SHP77 (cell line): Measurements from ENCODE around the gene ZNF469.

Source experiments
- DNase-seq, 2 experiments: peaks; one replicate each; lab custom pipeline; 2025; lab: John Stamatoyannopoulos, UW

Gene ZNF469

DNA sequence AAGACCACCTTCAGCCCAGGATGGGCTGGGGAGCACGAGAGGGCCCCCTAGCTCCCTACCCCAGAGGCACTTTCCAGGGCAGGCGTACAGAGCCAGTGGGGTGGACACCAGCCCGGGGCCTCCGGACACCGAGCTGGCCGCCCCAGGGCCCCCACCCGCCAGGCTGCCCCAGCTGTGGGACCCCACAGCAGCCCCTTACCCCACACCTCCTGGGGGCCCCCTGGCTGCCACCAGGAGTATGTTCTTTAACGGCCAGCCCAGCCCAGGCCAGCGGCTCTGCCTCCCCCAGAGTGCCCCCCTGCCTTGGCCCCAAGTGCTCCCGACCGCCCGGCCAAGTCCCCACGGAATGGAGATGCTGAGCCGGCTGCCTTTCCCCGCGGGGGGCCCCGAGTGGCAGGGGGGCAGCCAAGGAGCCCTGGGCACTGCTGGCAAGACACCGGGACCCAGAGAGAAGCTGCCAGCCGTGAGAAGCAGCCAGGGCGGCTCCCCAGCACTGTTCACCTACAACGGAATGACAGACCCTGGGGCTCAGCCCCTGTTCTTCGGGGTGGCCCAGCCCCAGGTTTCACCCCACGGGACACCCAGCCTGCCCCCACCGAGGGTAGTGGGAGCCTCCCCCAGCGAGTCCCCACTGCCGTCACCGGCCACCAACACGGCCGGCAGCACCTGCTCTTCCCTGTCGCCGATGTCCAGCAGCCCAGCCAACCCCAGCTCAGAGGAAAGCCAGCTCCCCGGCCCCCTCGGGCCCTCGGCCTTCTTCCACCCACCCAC lies 46.0 kb downstream of the ZNF469 start:
- DNase-seq = no peak

DNA sequence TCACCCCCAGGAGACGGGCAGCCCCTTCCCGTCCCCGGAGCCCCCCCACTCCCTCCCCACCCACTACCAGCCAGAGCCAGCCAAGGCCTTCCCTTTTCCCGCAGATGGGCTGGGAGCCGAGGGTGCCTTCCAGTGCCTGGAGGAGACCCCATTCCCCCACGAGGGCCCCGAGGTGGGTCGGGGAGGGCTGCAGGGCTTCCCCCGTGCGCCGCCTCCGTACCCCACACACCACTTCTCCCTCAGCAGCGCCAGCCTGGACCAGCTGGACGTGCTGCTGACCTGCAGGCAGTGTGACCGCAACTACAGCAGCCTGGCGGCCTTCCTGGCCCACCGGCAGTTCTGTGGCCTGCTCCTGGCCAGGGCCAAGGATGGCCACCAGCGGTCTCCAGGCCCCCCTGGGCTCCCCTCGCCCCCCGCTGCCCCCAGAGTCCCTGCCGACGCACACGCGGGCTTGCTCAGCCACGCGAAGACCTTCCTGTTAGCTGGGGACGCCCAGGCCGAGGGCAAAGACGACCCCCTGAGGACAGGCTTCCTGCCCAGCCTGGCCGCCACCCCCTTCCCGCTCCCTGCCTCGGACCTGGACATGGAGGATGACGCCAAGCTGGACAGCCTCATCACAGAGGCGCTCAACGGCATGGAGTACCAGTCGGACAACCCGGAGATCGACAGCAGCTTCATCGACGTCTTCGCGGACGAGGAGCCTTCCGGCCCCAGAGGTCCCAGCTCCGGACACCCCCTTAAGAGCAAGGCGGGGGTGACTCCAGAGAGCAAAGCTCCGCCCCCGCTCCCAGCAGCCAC lies 46.8 kb downstream of the ZNF469 start:
- DNase-seq = no peak

DNA sequence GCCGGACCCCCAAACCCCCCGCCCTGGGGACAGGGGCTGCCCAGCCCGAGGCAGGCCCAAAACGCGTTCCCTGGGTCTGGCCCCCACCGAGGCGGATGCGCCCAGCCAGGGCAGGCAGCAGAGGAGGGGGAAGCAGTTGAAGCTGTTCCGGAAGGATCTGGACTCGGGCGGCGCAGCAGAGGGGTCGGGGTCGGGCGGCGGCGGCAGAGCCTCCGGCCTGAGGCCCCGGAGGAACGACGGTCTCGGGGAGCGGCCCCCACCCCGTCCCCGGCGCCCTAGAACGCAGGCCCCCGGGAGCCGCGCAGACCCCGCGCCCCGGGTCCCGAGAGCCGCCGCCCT lies 47.4 kb downstream of the ZNF469 start:
- no peak for DNase-seq

GRCh38 chr16:88430524-88431446 lies 48.0 kb downstream of the ZNF469 start:
- DNase-seq = no peak

DNA sequence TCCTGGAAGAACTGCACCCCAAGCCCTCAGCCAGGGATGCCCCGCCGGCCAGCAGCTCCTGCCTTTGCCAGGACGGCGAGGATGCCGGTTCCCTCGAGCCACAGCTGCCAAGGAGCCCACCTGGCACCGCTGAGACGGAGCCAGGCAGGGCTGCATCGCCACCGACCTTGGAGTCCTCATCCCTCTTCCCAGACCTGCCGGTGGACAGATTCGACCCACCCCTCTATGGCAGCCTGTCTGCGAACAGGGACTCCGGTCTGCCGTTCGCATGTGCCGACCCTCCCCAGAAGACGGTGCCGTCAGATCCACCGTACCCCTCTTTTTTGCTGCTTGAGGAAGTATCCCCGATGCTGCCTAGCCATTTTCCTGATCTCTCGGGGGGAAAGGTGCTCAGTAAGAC lies 48.9 kb downstream of the ZNF469 start:
- DNase-seq = no peak

GRCh38 chr16:88432174-88432573 lies 49.4 kb downstream of the ZNF469 start:
- no peak for DNase-seq
